ENCODE results near the gene MIOX.
"Not testable (repeated sequence)": the region's sequence is repeated elsewhere in the genome, so short reads cannot be mapped to it uniquely, and the experiment has no call there.

MIOX gene

GRCh38 chr22:50529897-50530579, 43.4 kb downstream of the MIOX start, which contains the start of gene TYMP:
Gene TYMP (minus strand): TSS chr22:50530012. CDS start chr22:50529709, 303 bp downstream.
- peak; percentile 55 for DNase-seq (ENCODE audit: low read depth)

GRCh38 chr22:50530580-50530876, 43.9 kb downstream of the MIOX start:
- DNase-seq (ENCODE audit: low read depth) = no peak

GRCh38 chr22:50530877-50531545, 44.4 kb downstream of the MIOX start:
- peak; percentile 56 for DNase-seq (ENCODE audit: low read depth)

- no peak for DNase-seq (ENCODE audit: low read depth)
These were observed 44.9 kb downstream of the MIOX start for GRCh38 chr22:50531546-50531961.

GRCh38 chr22:50531962-50532674, 45.5 kb downstream of the MIOX start:
- no peak for DNase-seq (ENCODE audit: low read depth)

- DNase-seq (ENCODE audit: low read depth) = no peak
These were observed 46.5 kb downstream of the MIOX start for GRCh38 chr22:50532824-50533796.

GRCh38 chr22:50533856-50534711, 47.4 kb downstream of the MIOX start:
- not testable (repeated sequence) for DNase-seq (ENCODE audit: low read depth)

GRCh38 chr22:50535113-50535512, 48.5 kb downstream of the MIOX start:
- DNase-seq (ENCODE audit: low read depth) = no peak

GRCh38 chr22:50536226-50536625, 49.6 kb downstream of the MIOX start:
- no peak for DNase-seq (ENCODE audit: low read depth)

GRCh38 chr22:50537765-50538164, 51.1 kb downstream of the MIOX start:
- DNase-seq (ENCODE audit: low read depth) = no peak

Data from activated T-helper 1 cell treated with Interleukin-2 at 50 U/mL for 16 hours (primary cell).